H1 (cell line): ENCODE data around the gene WIPF3. TPM values are rescaled to one million over a fixed set of nuclear protein-coding genes. Genes with fewer than 3 reads are reported as not detected.

Experiments
- CTCF ChIA-PET: fragments of 300-600 bp; sonication (Branson Sonifier 250); formaldehyde crosslinking; loops from one replicate; lab custom pipeline; 2021; ENCODE audit not compliant: partially characterized antibody; lab: Charles Lee
- POLR2A ChIA-PET: fragments of 300-600 bp; sonication (Branson Sonifier 250); formaldehyde crosslinking; loops from one replicate; lab custom pipeline; 2021; ENCODE audit warnings: inconsistent platforms; ENCODE audit not compliant: partially characterized antibody; lab: Charles Lee
- DNase-seq, 2 experiments: peaks; one replicate each; pipeline versions ENCODE4 v3.0.0 to v3.0.0-alpha.2; 2010 to 2022; ENCODE audit warnings: low spot score in 2 of 2, low read depth in 1 of 2, mixed read lengths in 1 of 2
- FAIRE-seq: peaks from 2 replicates; lab custom pipeline; 2011; peaks lifted over from hg19 to GRCh38; lab: Jason Lieb, UNC
- H2AFZ ChIP-seq: 2 replicates; pipeline ENCODE4 v1.8.1; 2012; ENCODE audit warnings: low read length, inconsistent platforms
- H2AK5ac ChIP-seq: 2 replicates; pipeline ENCODE4 v1.6.1; 2013; ENCODE audit warnings: low read depth, low read length
- H2BK120ac ChIP-seq: replicated peaks from 2 replicates; pipeline ENCODE3; 2013; ENCODE audit warnings: low read depth, low read length, inconsistent platforms
- H2BK12ac ChIP-seq: 2 replicates; pipeline ENCODE4 v1.6.1; 2013; ENCODE audit warnings: low read depth, low read length
- H2BK15ac ChIP-seq: 2 replicates; pipeline ENCODE4 v1.6.1; 2013; ENCODE audit warnings: low read length
- H2BK20ac ChIP-seq: 2 replicates; pipeline ENCODE4 v1.6.1; 2013; ENCODE audit warnings: low read length
- H2BK5ac ChIP-seq: 2 replicates; pipeline ENCODE4 v1.6.1; 2013; ENCODE audit warnings: low read depth, low read length
- H3K14ac ChIP-seq: 2 replicates; pipeline ENCODE4 v1.6.1; 2013; ENCODE audit warnings: inconsistent platforms; ENCODE audit not compliant: insufficient read length
- H3K18ac ChIP-seq: 2 replicates; pipeline ENCODE4 v1.6.1; 2013; ENCODE audit warnings: low read length; ENCODE audit errors: extremely low read depth
- H3K23ac ChIP-seq: 2 replicates; pipeline ENCODE4 v1.6.1; 2013; ENCODE audit warnings: inconsistent platforms; ENCODE audit not compliant: insufficient read length
- H3K23me2 ChIP-seq: 2 replicates; pipeline ENCODE4 v1.6.1; 2013; ENCODE audit warnings: low read depth, low read length
- H3K27ac ChIP-seq: 2 replicates; pipeline ENCODE4 v1.6.1; 2011; ENCODE audit warnings: low read depth, low read length, inconsistent platforms
- H3K27me3 ChIP-seq, 4 experiments: replicated peaks in 1 of 4; 1 replicate in 1 of 4; 2 replicates in 3 of 4; pipeline versions ENCODE4 v1.6.1 to v1.8.1; 2011 to 2013; ENCODE audit warnings: low read length in 3 of 4, mild to moderate bottlenecking in 3 of 4, inconsistent platforms in 2 of 4, mixed read lengths in 2 of 4, moderate library complexity in 1 of 4; ENCODE audit not compliant: control insufficient read depth in 3 of 4, insufficient read depth in 3 of 4; ENCODE audit errors: extremely low read depth in 1 of 4
- H3K36me3 ChIP-seq, 4 experiments: 2 replicates each; pipeline versions ENCODE4 v1.6.1 to v1.8.1; 2011 to 2013; ENCODE audit warnings: mild to moderate bottlenecking in 4 of 4, low read length in 3 of 4, moderate library complexity in 2 of 4, control low read depth in 1 of 4, inconsistent platforms in 1 of 4; ENCODE audit not compliant: insufficient read depth in 4 of 4, control insufficient read depth in 2 of 4
- H3K4ac ChIP-seq: replicated peaks from 2 replicates; pipeline ENCODE3; 2013; ENCODE audit warnings: low read length, low read depth, mixed read lengths, inconsistent platforms; ENCODE audit not compliant: insufficient read length
- H3K4me1 ChIP-seq, 4 experiments: replicated peaks in 1 of 4; 1 replicate in 1 of 4; 2 replicates in 3 of 4; pipeline versions ENCODE4 v1.6.1 to v1.8.1; 2011 to 2013; ENCODE audit warnings: low read length in 3 of 4, inconsistent platforms in 2 of 4, mixed read lengths in 1 of 4; ENCODE audit not compliant: insufficient read depth in 4 of 4, control insufficient read depth in 3 of 4
- H3K4me2 ChIP-seq, 2 experiments: 2 replicates each; pipeline versions ENCODE4 v1.6.1 to v1.8.1; 2011 to 2013; ENCODE audit warnings: low read depth in 2 of 2, low read length in 2 of 2, control low read depth in 1 of 2, inconsistent platforms in 1 of 2, mild to moderate bottlenecking in 1 of 2; ENCODE audit not compliant: insufficient read depth in 1 of 2
- H3K4me3 ChIP-seq, 4 experiments: fragments of 200-600, 300-600 bp in 1 of 4; sonication (generic), shearing (Covaris generic), sonication (Bioruptor Twin) in 1 of 4; 2 replicates each; pipeline versions ENCODE4 v1.5.1 to v1.8.1; 2011 to 2016; ENCODE audit warnings: low read length in 4 of 4, low read depth in 3 of 4, control low read depth in 2 of 4, inconsistent platforms in 2 of 4, mild to moderate bottlenecking in 2 of 4, mixed read lengths in 1 of 4, moderate library complexity in 1 of 4; ENCODE audit not compliant: insufficient read depth in 2 of 4; ENCODE audit errors: extremely low read depth in 1 of 4
- H3K56ac ChIP-seq: replicated peaks from 2 replicates; pipeline ENCODE3; 2013; ENCODE audit warnings: low read depth, mild to moderate bottlenecking, mixed read lengths, low read length, inconsistent platforms; ENCODE audit not compliant: insufficient read length
- H3K79me1 ChIP-seq: 2 replicates; pipeline ENCODE4 v1.6.1; 2013; ENCODE audit warnings: low read depth, low read length, control low read depth
- H3K79me2 ChIP-seq, 2 experiments: 2 replicates each; pipeline versions ENCODE4 v1.6.1 to v1.8.1; 2012 to 2013; ENCODE audit warnings: low read length in 2 of 2, mild to moderate bottlenecking in 2 of 2, inconsistent platforms in 1 of 2; ENCODE audit not compliant: insufficient read depth in 2 of 2, control insufficient read depth in 1 of 2
- H3K9ac ChIP-seq, 4 experiments: replicated peaks in 1 of 4; 1 replicate in 1 of 4; 2 replicates in 3 of 4; pipeline versions ENCODE4 v1.6.1 to v1.8.1; 2011 to 2013; ENCODE audit warnings: low read depth in 3 of 4, low read length in 3 of 4, control low read depth in 2 of 4, mild to moderate bottlenecking in 2 of 4, moderate library complexity in 2 of 4, inconsistent platforms in 1 of 4; ENCODE audit errors: extremely low read depth in 1 of 4
- H3K9me3 ChIP-seq, 2 experiments: 2 replicates each; pipeline versions ENCODE4 v1.6.1 to v1.8.1; 2012 to 2013; ENCODE audit warnings: mild to moderate bottlenecking in 2 of 2, moderate library complexity in 2 of 2, control low read depth in 1 of 2, inconsistent platforms in 1 of 2, low read depth in 1 of 2, low read length in 1 of 2, mixed read lengths in 1 of 2; ENCODE audit not compliant: insufficient read depth in 2 of 2
- H4K20me1 ChIP-seq, 2 experiments: replicated peaks in 1 of 2; 2 replicates each; pipeline versions ENCODE3 to v1.8.1; 2011 to 2013; ENCODE audit warnings: inconsistent platforms in 2 of 2, low read length in 2 of 2, mild to moderate bottlenecking in 1 of 2; ENCODE audit not compliant: insufficient read depth in 2 of 2, control insufficient read depth in 1 of 2
- H4K5ac ChIP-seq: 2 replicates; pipeline ENCODE4 v1.6.1; 2013; ENCODE audit warnings: low read length, low read depth, mixed read lengths, inconsistent platforms; ENCODE audit not compliant: insufficient read length
- H4K8ac ChIP-seq: 2 replicates; pipeline ENCODE4 v1.8.0; 2013; ENCODE audit warnings: mild to moderate bottlenecking, moderate library complexity, low read length, inconsistent platforms; ENCODE audit not compliant: insufficient read depth; ENCODE audit errors: extremely low read depth
- H4K91ac ChIP-seq: replicated peaks from 2 replicates; pipeline ENCODE3; 2013; ENCODE audit warnings: low read length, mixed read lengths, inconsistent platforms; ENCODE audit not compliant: insufficient read length
- HDAC2 ChIP-seq, 2 experiments: fragments of 300-600 bp in 1 of 2; sonication (generic) in 1 of 2; IDR thresholded peaks; 2 replicates each; pipeline ENCODE4 v1.6.1; 2011 to 2012; ENCODE audit warnings: low read depth in 2 of 2, low read length in 2 of 2, mild to moderate bottlenecking in 2 of 2, moderate library complexity in 2 of 2, borderline replicate concordance in 1 of 2, inconsistent platforms in 1 of 2
- HDAC6 ChIP-seq: IDR thresholded peaks from one replicate; pipeline ENCODE4 v1.7.1; 2012; ENCODE audit warnings: low read depth, mild to moderate bottlenecking, inconsistent platforms, low read length, moderate library complexity
- KDM1A ChIP-seq: fragments of 200-600, 300-600 bp; sonication (generic); IDR thresholded peaks from 2 replicates; pipeline ENCODE4 v1.7.1; 2016; ENCODE audit warnings: mild to moderate bottlenecking, low read length, borderline replicate concordance
- KDM4A ChIP-seq: IDR thresholded peaks from one replicate; pipeline ENCODE4 v1.7.1; 2012; ENCODE audit warnings: low read depth, mild to moderate bottlenecking, moderate library complexity, low read length, inconsistent platforms; ENCODE audit not compliant: severe bottlenecking
- KDM5A ChIP-seq: fragments of 200-600 bp; IDR thresholded peaks from 2 replicates; pipeline ENCODE4 v1.7.1; 2012; ENCODE audit warnings: mild to moderate bottlenecking, low read length, inconsistent platforms, mixed read lengths
- POU5F1 ChIP-seq: IDR thresholded peaks from 2 replicates; pipeline ENCODE4 v1.6.1; 2011; ENCODE audit warnings: low read depth, mild to moderate bottlenecking, low read length, moderate library complexity
- RAD21 ChIP-seq, 2 experiments: IDR thresholded peaks in 1 of 2; conservative IDR thresholded peaks in 1 of 2; 2 replicates each; pipeline ENCODE4 v1.6.1; 2011; ENCODE audit warnings: low read depth in 2 of 2, low read length in 2 of 2, improper control_type of control experiment in 1 of 2, inconsistent platforms in 1 of 2, mild to moderate bottlenecking in 1 of 2, moderate library complexity in 1 of 2
- SAP30 ChIP-seq: fragments of 300-600 bp; sonication (generic); IDR thresholded peaks from 2 replicates; pipeline ENCODE4 v1.7.1; 2012; ENCODE audit warnings: low read length, moderate library complexity, mild to moderate bottlenecking, inconsistent platforms; ENCODE audit not compliant: insufficient read depth, insufficient replicate concordance
- SIX5 ChIP-seq: IDR thresholded peaks from 2 replicates; pipeline ENCODE4 v1.6.1; 2011; ENCODE audit warnings: mild to moderate bottlenecking, low read depth, low read length
- WGBS, 2 experiments: shearing (Covaris generic) in 1 of 2; methylation state at CpG; one replicate each; pipeline versions ENCODE4 v1.1.6 to v1.1.7; 2013 to 2015; ENCODE audit warnings: low lambda C conversion rate in 2 of 2, mixed read lengths in 2 of 2, inconsistent platforms in 1 of 2, low coverage in 1 of 2, missing lambda C conversion rate in 1 of 2; ENCODE audit not compliant: insufficient replicate concordance in 2 of 2, insufficient coverage in 1 of 2, insufficient read length in 1 of 2; ENCODE audit errors: extremely low coverage in 1 of 2, missing lambda C conversion rate in 1 of 2; 5-methylcytosine and 5-hydroxymethylcytosine counted together
- polyA plus RNA-seq, 7 experiments: library from polyadenylated mRNA; depleted of rRNA in 3 of 7; stranded (reverse) in 5 of 7; unstranded in 2 of 7; fragments of >200 nt in 5 of 7; fragments of 200-250 nt in 2 of 7; gene quantifications; 1 replicate in 5 of 7; 2 replicates in 1 of 7; 4 replicates in 1 of 7; pipeline versions ENCODE4 v1.2.1 to v1.2.3, GENCODE V29; 2011 to 2013; ENCODE audit warnings: missing spikeins in 2 of 7, mixed read lengths in 2 of 7
- total RNA-seq: library from RNA; stranded (reverse); fragmentation: NEBNext Ultra II Directional; extraction: Animal tissue kit (Norgen Biotek cat#: 25700); gene quantifications from 2 replicates; pipeline ENCODE4 v1.2.1, GENCODE V29; 2021
- TF ChIP-seq, protein P1 (sequence below), 3 experiments: IDR thresholded peaks; 1 replicate in 2 of 3; 2 replicates in 1 of 3; pipeline versions ENCODE4 v1.5.1 to v1.6.1; 2011; ENCODE audit warnings: low read length in 3 of 3, mild to moderate bottlenecking in 3 of 3, inconsistent platforms in 2 of 3, low read depth in 1 of 3, moderate library complexity in 1 of 3; ENCODE audit not compliant: insufficient read depth in 1 of 3; ENCODE audit errors: control extremely low read depth in 1 of 3

WIPF3 gene
- total and polyA plus RNA-seq, 2 of the 8 experiments (the other 6 are each of a cell fraction or from before 2014, with no cell fraction given), result 5.0 to 12.1 TPM

DNA sequence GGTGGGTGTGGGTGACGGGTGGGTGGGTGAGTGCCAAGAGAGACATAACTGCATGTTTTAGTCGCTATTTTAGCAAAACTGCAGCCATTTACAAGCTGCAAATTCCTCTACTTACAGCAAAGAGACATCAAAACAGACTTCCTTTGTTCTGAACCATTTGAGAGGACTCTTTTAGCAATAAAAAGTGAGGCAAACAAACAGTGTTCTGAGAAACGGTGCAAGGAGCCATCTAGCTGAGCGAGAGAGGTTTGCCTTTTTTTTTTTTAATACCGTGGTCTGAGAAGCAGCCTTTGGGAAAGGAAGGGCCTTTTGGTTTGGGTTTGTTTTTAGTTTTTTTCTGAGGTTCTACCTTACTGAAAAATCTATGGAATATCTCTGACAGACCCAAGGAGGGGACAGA, 120.4 kb downstream of the WIPF3 start:
- FAIRE-seq (no peak), DNase-seq (no peak)
- H3K4me3 ChIP-seq, result no peak overlapping the region
- H2BK5ac ChIP-seq, result no peak overlapping the region
- peaks cover 0 to 29% (median 10%) of the 10 kb centered on the region in 4 experiments; a peak in 5 of 8 replicates for H3K36me3 ChIP-seq
- no peaks in the 10 kb centered on the region; the same call in 1 of the 2 replicates for H3K23me2 ChIP-seq
- H2AFZ ChIP-seq, result no peak overlapping the region
- H3K23ac ChIP-seq, result no peak overlapping the region
- H3K9ac ChIP-seq, result no peak overlapping the region
- H2BK12ac ChIP-seq, result no peak overlapping the region
- ChIA-PET CTCF (interaction anchor here (0.6 to 1.6 kb wide), 4 partner anchors 135 to 187 kb away, joined by 3 to 6 read pairs (median 4); no protein-coding TSS in a partner anchor), POLR2A (no interaction called here)
- no peak overlapping the region for H3K18ac ChIP-seq
- H3K4me1 ChIP-seq, result no peaks in the 10 kb centered on the region; a peak in 1 of 7 replicates
- H3K4me2 ChIP-seq, result no peak overlapping the region
- no peak overlapping the region for H3K4ac ChIP-seq
- H4K8ac ChIP-seq, result no peak overlapping the region
- H3K56ac ChIP-seq, result no peak overlapping the region
- H4K20me1 ChIP-seq, result peaks cover 4% of the 10 kb centered on the region in 2 experiments
- H3K27ac ChIP-seq, result no peak overlapping the region
- no peaks in the 10 kb centered on the region for H3K9me3 ChIP-seq
- H3K27me3 ChIP-seq, result no peaks in the 10 kb centered on the region
- H3K14ac ChIP-seq, result no peak overlapping the region
- H2BK20ac ChIP-seq, result no peak overlapping the region
- no peaks in the 10 kb centered on the region for H3K79me2 ChIP-seq
- H4K91ac ChIP-seq, result no peak overlapping the region
- H2AK5ac ChIP-seq, result no peak overlapping the region
- WGBS, 2 experiments, result 83% methylated on average over 5 of the region's 5 CpGs; no CpG with 5 or more reads in 1 of the 2 experiments
- H2BK120ac ChIP-seq, result no peak overlapping the region
- H3K79me1 ChIP-seq, result no peaks in the 10 kb centered on the region; the same call in 1 of the 2 replicates
- H4K5ac ChIP-seq, result no peak overlapping the region
- no peak overlapping the region for H2BK15ac ChIP-seq
- TF ChIP-seq HDAC6 (no peak), HDAC2 (IDR thresholded peaks at IDR 0.05; ENCODE audit: borderline replicate concordance in 1 of 2, low read depth in 2 of 2, low read length in 2 of 2) (no peak), SIX5 (no peak), KDM5A (no peak), POU5F1 (no peak), RAD21 (IDR thresholded peaks at IDR 0.05 in 1 of 2, conservative IDR thresholded peaks at IDR 0.05 in 1 of 2; ENCODE audit: low read depth in 2 of 2, low read length in 2 of 2) (no peak), KDM4A (no peak), SAP30 (no peak), KDM1A (no peak)
- TF ChIP-seq, protein P1, sequence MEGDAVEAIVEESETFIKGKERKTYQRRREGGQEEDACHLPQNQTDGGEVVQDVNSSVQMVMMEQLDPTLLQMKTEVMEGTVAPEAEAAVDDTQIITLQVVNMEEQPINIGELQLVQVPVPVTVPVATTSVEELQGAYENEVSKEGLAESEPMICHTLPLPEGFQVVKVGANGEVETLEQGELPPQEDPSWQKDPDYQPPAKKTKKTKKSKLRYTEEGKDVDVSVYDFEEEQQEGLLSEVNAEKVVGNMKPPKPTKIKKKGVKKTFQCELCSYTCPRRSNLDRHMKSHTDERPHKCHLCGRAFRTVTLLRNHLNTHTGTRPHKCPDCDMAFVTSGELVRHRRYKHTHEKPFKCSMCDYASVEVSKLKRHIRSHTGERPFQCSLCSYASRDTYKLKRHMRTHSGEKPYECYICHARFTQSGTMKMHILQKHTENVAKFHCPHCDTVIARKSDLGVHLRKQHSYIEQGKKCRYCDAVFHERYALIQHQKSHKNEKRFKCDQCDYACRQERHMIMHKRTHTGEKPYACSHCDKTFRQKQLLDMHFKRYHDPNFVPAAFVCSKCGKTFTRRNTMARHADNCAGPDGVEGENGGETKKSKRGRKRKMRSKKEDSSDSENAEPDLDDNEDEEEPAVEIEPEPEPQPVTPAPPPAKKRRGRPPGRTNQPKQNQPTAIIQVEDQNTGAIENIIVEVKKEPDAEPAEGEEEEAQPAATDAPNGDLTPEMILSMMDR (IDR thresholded peaks at IDR 0.05; ENCODE audit: control extremely low read depth in 1 of 3, insufficient read depth in 1 of 3, low read depth in 1 of 3, low read length in 3 of 3), result no peak
